HG03025 (cell line): ENCODE results near the gene RPTOR.

Experiments used
- ATAC-seq: cut with Tn5 transposase; IDR thresholded peaks from one replicate; pipeline ENCODE4 v1.9.1; 2021; ENCODE audit warnings: mild to moderate bottlenecking, moderate library complexity; ENCODE audit not compliant: unreplicated experiment, low FRiP score

Gene RPTOR

GRCh38 chr17:80770881-80771611 is 226.4 kb downstream of the RPTOR start:
- no peak for ATAC-seq

GRCh38 chr17:80771612-80772005 is 227.0 kb downstream of the RPTOR start:
- ATAC-seq = no peak

GRCh38 chr17:80772906-80773242 is 228.2 kb downstream of the RPTOR start:
- no peak for ATAC-seq

- ATAC-seq = no peak
Observed at GRCh38 chr17:80773243-80773991, 228.8 kb downstream of the RPTOR start.

GRCh38 chr17:80774146-80774545 is 229.5 kb downstream of the RPTOR start:
- no peak for ATAC-seq

GRCh38 chr17:80774643-80775281 is 230.1 kb downstream of the RPTOR start:
- ATAC-seq = no peak

- ATAC-seq = no peak
Observed at GRCh38 chr17:80775863-80776262, 231.2 kb downstream of the RPTOR start.

- ATAC-seq = no peak
Observed at GRCh38 chr17:80777274-80777673, 232.6 kb downstream of the RPTOR start.

GRCh38 chr17:80778716-80779115 is 234.1 kb downstream of the RPTOR start:
- no peak for ATAC-seq

GRCh38 chr17:80779336-80779735 is 234.7 kb downstream of the RPTOR start:
- no peak for ATAC-seq

GRCh38 chr17:80779961-80780380 is 235.3 kb downstream of the RPTOR start:
- no peak for ATAC-seq

- ATAC-seq = no peak
Observed at GRCh38 chr17:80780381-80781198, 236.0 kb downstream of the RPTOR start.

- ATAC-seq = no peak
Observed at GRCh38 chr17:80781211-80781610, 236.6 kb downstream of the RPTOR start.

GRCh38 chr17:80781807-80782277 is 237.2 kb downstream of the RPTOR start:
- ATAC-seq = no peak

- ATAC-seq = no peak
Observed at GRCh38 chr17:80782536-80783427, 238.1 kb downstream of the RPTOR start.

GRCh38 chr17:80783486-80783885 is 238.8 kb downstream of the RPTOR start:
- no peak for ATAC-seq

GRCh38 chr17:80783971-80784370 is 239.3 kb downstream of the RPTOR start:
- no peak for ATAC-seq

GRCh38 chr17:80785477-80786178 is 241.0 kb downstream of the RPTOR start:
- no peak for ATAC-seq

- ATAC-seq = no peak
Observed at GRCh38 chr17:80786470-80786869, 241.8 kb downstream of the RPTOR start.
